ENCODE data around the gene ABCC12.

Gene ABCC12

GRCh38 chr16:48165961-48166578 is 10.3 kb upstream of the ABCC12 start:
- no peak for DNase-seq (ENCODE audit: low spot score)

- peak; percentile 55 for DNase-seq (ENCODE audit: low spot score)
These were observed 9.3 kb upstream of the ABCC12 start for GRCh38 chr16:48164907-48165715.

DNA sequence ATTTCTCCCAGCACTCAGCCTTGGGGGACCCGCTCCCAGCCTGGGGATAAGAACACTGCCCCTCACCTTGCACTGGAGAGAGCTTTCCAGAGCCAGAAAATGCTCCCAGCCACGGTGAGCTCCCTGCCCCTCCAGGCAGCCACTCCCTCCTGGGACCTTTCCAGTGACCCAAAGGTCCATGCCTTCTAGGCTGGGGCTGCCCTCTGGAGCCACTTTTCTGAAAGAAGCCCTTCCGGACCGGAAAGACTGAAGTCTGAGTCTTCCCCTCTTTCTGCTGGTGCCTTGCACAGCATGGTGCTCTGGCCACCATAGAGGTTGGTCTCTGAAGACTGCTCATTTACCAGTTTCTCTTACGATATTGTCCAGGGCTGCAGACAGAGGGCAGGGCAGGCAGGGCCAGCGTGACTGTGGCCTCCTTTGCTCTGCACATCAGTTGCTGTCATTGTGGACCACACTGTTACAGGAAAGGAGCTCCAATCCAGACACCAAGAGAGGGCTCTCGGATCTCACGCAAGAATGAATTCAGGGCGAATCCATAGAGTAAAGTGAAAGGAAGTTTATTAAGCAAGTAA is 7.1 kb upstream of the ABCC12 start:
- DNase-seq (ENCODE audit: low spot score), result no peak

DNA sequence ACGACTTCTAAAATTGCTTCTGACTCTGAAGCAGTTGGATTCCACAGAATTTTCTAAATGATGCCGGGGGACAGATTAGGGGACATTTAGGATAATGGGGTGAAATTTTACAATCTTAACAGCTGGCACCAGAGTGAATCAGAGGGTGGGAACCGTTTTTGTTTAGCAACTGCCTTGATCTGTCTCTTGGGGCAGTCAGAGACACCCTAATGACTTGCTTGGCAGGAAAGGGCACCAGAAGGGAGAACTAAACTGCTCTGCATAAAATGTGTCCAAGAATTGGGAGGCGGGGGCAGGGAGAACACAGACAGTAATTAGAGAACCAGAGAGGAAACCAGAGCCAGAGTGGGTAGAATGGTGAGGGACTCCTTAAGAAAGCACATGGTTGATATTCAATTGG is 6.1 kb upstream of the ABCC12 start:
- DNase-seq (ENCODE audit: low spot score), result no peak

DNA sequence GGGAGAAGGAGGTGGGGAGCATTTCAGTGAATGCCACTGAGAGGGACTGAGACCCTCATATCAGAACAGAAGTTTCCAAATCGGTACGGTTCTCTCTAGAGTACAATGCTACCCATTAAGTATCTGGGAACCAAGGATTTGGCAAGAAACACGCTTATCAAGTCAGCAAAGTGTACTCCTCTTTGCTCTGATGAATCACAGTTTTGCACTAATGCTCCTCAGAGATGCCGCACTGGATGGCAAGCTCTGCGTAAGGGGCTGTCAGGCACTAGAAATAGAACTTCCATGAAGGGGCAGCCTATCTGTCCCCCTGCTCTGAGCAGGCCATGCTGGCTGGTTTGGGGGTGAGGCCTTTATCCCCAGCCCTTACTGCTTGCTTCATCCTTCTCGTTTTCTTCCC is 4.8 kb upstream of the ABCC12 start:
- DNase-seq (ENCODE audit: low spot score), result no peak

GRCh38 chr16:48158296-48158695 is 2.5 kb upstream of the ABCC12 start:
- DNase-seq (ENCODE audit: low spot score), result no peak

GRCh38 chr16:48157794-48158193 is 2.0 kb upstream of the ABCC12 start:
- DNase-seq (ENCODE audit: low spot score), result no peak

DNA sequence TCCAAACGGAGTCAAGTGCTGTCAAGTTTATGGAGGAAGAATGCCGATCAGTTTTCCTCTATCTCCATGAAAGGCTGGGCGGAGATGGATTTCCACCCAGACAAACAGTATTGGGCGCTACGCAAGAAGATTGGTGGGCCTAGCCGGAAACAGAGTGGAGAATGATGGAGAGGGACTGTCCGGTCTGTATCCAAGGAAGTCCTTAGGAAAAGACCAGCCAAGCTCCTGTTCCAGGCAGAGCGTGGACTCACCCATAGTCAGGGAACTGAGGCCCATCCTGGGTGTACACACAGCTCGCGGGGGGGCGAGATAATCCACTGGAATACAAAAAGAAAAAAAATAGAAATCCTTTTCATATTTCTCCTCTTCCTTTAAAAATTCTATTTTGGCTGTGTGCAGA is 1.5 kb upstream of the ABCC12 start:
- no peak for DNase-seq (ENCODE audit: low spot score)

- peak; percentile 51 for DNase-seq (ENCODE audit: low spot score)
These were observed 1.0 kb upstream of the ABCC12 start for GRCh38 chr16:48156790-48157209.

- DNase-seq (ENCODE audit: low spot score), result no peak
These were observed 2.0 kb downstream of the ABCC12 start for GRCh38 chr16:48153774-48154173.

DNA sequence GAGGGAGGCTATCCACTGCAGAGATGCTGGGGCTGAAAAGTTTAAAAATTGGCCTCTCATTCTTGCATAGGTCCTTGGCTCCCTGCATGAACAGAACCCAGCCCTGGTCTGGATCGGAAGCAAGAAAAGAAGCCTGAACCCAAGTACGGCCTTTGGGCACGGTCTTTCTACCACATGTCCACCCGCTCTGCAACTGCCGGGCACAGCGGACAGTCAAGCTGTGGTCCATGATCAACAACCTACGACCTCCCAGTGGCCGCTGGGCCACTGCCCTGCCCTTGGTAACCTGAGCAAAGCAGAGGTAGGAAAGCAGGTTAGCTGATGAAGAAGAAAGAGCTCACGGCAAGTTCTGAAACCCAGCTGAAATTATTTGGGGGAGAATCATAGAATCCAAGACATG is 3.6 kb downstream of the ABCC12 start:
- no peak for DNase-seq (ENCODE audit: low spot score)

DNA sequence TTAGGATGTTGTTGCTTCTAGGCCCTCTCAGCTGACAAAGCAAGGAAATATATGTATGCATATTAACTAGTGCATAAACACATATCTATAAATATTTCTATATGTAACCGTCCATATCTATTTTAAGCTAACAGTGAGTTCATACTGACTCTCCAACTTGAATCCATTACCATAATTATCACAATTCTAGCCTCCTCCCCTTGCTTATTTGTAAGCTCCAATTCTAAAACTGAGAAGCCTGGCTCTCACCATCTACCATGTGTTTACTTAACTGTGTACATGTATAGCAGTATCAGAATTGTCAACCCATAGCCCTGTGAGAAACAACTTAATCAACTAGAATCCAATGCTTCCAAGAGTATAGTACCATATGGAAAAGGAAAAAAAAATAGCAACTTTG is 5.1 kb downstream of the ABCC12 start:
- DNase-seq (ENCODE audit: low spot score), result no peak

DNA sequence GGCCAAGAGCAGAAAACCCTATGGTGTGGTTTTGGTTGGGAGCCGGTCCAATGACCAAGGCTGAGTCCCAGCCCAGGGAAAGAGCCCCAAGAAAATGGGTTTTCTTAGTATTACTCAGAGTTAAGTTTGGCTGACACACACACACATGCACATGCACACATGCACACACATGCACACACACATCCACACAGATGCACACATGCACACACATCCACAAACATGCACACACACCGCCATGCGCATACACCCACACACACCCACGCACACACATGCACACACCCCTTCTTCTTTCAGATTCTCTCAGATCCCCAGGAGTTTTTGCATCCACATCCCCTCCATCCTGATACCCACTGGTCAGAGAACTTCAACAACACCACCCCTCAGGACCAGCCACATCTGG is 9.1 kb downstream of the ABCC12 start:
- no peak for DNase-seq (ENCODE audit: low spot score)

GRCh38 chr16:48146131-48146530 is 9.7 kb downstream of the ABCC12 start:
- no peak for DNase-seq (ENCODE audit: low spot score)

DNA sequence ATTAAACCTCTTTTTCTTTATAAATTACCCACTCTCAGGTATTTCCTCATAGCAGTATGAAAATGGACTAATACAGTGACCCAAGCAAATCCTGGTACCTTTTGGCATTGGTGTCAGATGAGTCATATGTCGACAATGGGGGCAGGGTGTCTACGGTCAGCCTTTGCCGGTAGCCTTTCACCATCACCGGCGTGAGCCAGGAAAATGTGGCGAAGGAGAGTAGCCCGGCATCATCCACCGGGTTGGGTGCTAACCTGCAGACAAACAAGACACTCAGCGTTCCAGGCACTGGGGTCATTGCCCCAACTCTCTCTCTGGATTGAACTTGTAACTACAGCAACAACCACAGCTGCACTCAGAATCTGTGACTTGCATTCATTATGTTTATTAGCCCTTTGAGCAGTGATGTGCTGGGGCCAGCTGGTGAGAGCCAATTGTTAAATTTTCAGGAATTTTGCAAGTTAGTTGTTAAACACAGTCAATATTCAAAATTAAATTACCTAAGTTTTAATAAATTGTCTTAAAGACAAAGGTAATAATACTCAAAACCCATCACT is 11.9 kb downstream of the ABCC12 start:
- no peak for DNase-seq (ENCODE audit: low spot score)

- DNase-seq (ENCODE audit: low spot score), result no peak
These were observed 15.0 kb downstream of the ABCC12 start for GRCh38 chr16:48140821-48141220.

GRCh38 chr16:48139517-48139916 is 16.3 kb downstream of the ABCC12 start:
- DNase-seq (ENCODE audit: low spot score), result no peak

- no peak for DNase-seq (ENCODE audit: low spot score)
These were observed 17.2 kb downstream of the ABCC12 start for GRCh38 chr16:48138543-48138942.

GRCh38 chr16:48137822-48138221 is 18.0 kb downstream of the ABCC12 start:
- DNase-seq (ENCODE audit: low spot score), result no peak

DNA sequence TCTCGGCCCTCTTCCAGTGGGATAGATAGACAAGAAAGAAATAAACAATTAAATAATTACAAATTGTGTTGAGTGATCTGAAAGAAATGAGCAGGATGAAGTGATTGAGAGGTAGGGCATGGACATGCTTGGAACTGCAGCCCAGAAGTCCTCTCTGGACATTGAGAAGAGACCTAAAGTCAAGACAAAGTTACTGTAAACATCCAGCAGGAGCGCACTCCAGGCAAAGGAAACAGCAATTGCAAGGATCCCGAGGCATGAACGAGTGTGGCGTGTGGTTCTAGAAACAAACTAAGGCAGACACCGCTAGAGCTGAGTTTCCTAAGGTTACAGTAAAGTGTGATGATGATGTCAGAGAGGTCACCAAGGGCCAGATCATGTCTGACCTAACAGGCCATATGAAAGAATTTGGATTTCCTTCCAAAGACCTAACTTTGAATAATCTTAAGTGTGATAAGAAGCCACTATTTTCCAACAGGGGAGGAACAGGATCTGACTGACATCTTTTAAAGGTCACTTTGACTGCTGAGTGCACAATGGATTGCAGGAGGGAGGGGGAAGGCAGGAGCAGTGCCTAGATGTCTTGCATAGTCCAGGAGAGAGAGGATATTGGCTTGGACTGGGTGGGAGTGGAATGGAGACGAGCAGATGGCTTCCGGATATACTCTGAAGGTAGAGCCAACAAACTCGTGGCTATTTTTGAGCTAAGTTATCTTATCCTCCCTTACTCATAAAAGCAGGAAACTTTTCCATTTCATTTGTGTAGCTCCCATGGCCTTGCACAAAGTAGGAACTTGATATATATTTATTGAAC is 19.0 kb downstream of the ABCC12 start:
- no peak for DNase-seq (ENCODE audit: low spot score)

DNA sequence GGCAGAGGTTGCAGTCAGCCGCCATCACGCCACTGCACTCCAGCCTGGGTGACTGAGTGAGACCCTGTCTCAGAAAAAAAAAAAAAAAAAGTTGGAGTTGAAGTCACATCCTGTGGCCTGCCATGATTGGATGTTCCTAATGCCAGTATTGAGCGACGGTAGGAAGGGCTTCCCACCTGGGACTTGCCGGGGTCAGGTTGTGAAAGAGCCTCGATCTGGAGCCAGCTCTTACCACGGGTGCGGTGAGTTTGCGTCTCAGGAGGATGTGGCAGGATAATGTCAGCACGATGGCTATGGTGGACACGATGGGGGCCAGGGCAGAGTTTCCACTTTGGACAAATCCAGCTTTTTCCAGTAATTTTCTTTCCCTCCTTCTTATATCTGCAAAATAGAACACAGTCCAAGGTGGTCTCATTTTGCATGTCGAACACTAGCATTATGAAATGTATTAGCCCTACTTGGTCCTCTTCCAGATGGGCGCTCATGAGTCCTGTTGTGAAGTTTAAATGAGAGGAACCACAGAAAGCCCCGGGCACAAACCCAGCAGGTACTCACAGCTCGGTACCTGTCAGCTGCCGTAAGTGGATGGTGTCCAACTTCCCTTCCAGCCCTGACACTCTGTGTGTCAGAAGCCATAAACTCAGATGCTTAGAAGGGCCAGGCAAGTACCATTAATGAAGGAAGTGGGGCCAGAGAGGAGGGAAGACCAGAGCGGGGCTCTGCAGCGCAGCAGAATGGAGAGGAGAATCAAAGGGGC is 22.2 kb downstream of the ABCC12 start:
- no peak for DNase-seq (ENCODE audit: low spot score)

- no peak for DNase-seq (ENCODE audit: low spot score)
These were observed 23.1 kb downstream of the ABCC12 start for GRCh38 chr16:48132696-48133095.
